Lung microvascular endothelial cell (primary cell): ENCODE results near the gene VARS1. TPM values are rescaled to one million over a fixed set of nuclear protein-coding genes. Genes with fewer than 3 reads are reported as not detected.
A peak's percentile ranks its signal among the peaks of the same experiment; 100 is the strongest.

Source experiments
- DNase-seq, 2 donors: peaks; one replicate each; pipeline versions ENCODE4 v3.0.0 to v3.0.0-alpha.2; 2010; ENCODE audit warnings: low read depth in 2 of 2
- total RNA-seq: library from RNA; depleted of rRNA; stranded (reverse); fragments of >200 nt; gene quantifications from 2 replicates; pipeline ENCODE4 v1.2.1, GENCODE V29; 2014

VARS1 gene
- total RNA-seq, 1 donor from 2014 or later = 36.3 TPM

- no peak for DNase-seq
These were observed 23.6 kb downstream of the VARS1 start for GRCh38 chr6:31771992-31772358.

DNA sequence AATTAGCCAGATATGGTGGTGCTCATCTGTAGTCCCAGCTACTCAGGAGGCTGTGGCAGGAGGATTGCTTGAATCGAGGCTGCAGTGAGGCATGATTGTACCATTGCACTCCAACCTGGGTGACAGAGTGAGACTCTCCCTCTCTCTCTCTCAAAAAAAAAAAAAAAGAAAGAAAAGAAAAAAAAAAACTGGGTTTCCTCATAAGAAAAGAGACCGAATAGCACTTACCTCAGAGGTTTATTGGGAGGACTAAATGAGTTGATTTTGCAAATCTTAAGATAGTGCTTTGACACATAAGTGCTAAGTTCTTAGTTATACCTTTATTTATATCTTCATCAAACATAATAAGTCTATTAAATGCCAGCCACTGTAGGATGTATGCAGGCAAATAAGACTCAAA is 24.7 kb downstream of the VARS1 start:
- no peak for DNase-seq

GRCh38 chr6:31769684-31770371 is 25.7 kb downstream of the VARS1 start:
- peak; percentile 59 to 73 for DNase-seq

DNA sequence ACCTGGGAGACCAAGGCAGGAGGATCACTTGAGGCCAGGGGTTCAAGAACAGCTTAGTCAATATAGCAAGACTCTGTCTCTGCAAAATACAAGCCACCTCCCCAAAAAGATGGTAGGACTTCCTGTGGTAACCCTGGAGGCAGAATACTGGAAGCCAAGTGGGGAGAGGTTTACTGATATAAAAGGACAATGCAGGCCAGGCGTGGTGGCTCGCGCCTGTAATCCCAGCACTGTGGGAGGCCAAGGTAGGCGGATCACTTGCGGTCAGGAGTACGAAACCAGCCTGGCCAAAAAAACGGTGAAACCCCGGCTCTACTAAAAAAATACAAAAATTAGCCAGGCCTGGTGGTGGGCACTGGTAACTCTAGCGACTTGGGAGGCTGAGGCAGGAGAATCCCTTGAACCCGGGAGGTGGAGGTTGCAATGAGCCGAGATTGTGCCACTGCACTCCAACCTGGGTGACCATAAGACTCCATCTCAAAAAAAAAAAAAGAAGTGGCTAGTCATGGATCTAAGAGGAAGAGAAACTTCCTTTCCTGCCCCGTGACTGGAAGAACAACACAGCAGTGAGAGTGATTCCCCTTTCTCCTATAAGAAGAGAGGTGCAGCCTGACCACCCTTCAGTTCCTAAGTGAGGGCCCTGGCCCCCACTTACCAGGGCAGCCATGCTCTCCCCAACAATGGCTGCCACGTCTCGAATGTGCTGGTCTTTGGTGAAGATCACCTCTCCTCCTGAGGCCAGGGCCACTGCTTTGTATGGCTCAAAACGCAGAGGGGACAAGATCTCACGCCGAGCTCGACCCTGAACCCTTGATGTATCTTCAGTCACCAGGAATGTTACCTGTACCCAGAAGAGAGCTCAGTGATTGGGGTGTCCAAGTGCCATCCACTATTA is 26.9 kb downstream of the VARS1 start:
- peak in 1 of 2 donors; percentile 45 for DNase-seq

GRCh38 chr6:31767096-31767645 is 28.4 kb downstream of the VARS1 start:
- DNase-seq = no peak

DNA sequence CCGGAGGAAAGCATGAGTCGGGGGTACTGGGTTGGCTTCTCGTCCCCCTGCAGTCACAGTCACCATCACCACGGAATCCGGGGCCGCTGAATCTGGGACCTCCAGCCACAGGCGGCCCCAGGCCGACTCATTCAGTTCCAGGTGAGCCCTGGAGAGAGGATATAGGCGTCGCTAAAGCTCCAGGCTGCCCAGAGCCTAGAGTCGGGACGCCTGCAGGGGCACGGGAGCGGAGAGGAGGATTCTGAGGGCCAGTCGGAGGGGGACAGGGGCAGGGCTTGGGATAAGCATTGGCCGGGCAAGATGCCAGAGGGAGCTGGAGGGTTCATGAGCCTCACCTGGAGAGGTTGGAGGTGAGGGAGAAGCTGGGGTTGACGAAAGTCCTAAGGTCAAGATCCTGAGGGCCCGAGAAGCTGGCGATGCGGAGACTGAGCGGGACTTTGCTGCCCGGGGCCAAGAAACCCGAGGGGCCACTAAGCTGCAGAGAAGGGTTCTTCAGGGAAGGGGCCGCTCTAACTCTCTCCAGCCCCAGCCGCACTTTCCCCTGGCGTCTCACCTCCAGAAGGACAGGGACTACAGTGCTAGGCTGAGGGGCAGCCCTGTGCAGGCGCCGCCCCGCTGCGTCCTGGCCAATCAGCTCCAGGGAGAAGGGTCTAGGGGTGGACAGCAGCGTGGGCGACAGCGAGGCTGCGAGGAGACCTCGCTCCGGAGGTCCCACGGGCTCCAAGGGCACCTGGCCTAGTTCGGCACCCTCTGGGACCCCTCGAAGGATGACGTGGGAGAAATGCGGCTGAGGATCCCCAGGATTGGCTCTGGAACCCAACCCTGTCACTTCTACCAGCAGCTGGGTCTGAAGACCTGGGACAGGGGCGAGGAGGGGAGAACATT is 29.4 kb downstream of the VARS1 start:
- DNase-seq = peak; percentile 20 to 61

GRCh38 chr6:31765559-31765909 is 30.0 kb downstream of the VARS1 start:
- no peak for DNase-seq

GRCh38 chr6:31764198-31764597 is 31.4 kb downstream of the VARS1 start:
- no peak for DNase-seq

DNA sequence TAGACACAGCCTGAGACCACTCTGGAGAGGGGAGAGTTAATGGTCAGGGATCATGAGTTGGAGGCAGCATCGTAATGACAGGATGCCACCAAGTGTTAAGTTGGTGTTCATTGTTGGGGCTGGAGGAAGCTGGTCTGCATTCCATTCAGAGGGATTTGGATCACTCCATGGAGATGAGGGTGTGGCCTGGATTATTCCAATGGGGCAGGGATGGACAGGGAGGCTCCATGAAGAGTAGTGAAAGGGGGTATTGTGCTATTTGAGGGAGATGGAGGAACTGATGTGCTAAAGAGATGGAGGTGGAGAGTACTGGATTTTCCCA is 32.0 kb downstream of the VARS1 start:
- DNase-seq = peak; percentile 73 to 93

DNA sequence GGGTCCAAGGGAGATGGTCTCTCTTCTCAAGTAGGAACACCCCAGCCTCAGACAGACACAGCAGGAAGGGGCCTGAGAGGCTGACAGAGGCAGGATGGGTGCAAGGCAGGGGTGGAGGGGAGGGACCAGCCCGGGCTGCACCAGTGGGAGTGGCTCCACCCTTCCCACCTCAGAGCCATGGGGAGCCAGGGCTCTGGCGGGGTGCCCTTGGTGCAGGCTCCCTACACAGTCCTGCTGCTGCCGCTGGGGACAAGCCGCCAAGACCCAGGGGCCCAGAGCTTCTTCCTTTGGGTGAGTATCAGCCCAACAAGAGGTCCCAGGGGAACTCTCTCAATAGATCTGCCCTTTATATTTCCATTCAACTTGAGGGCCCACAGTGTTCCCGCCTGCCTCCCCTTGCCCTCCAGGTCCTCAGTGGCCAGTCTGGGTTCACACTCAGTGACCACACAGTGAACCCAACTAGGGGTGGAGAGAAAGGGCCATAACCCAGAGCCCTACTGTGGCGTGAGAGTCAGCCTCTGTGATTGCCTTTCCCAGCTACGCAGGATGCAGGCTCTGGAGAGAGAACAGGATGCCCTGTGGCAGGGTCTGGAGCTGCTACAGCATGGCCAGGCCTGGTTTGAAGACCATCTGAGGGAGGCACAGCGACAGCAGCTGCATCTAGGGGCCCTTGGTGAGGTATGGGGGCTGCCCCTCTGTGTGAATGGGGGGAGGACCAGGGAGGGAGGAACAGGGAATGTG is 32.5 kb downstream of the VARS1 start:
- DNase-seq = peak in 1 of 2 donors; percentile 14

GRCh38 chr6:31762356-31762755 is 33.2 kb downstream of the VARS1 start, which contains the start of gene SAPCD1:
Gene SAPCD1 (plus strand): TSS chr6:31762656. CDS start chr6:31763055, 399 bp downstream.
- no peak for DNase-seq

GRCh38 chr6:31761343-31761742 is 34.2 kb downstream of the VARS1 start:
- no peak for DNase-seq

DNA sequence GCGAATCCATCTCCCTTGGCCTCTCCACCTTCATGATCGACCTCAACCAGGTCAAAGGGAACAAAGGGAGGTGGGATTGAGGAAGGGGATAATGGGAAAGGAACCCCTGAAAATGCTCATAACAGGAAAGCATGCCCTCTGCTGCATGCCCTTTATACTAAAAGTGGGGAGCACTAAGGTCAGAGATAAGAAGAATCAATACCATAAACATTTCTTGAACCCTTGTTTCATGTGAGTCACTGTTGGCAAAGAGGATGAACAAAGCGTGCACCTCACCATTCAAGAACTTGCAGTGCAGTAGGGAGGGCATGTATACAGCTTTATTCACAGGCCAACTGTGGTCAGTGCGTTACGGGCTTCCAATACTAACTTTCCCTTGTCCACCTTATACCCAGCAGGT is 34.8 kb downstream of the VARS1 start:
- DNase-seq = no peak

DNA sequence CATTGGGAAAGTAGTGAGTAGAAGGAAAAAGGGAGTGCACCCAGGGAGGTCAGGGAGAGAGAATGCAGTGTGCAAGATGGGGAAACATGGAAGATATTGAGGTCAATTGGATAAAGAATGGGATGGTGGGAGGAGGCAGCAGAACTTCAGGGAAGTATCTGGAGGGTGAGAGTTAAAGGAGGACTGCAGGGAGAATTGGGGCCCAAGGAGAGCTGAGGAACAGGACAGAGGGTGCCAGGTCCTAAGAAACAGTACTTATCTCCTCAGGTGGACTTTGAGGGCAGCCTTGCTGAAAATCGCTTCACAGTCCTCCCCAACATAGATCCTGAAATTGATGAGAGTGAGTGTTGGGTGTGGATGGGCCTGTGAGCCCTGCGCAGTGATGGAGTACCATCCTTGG is 37.3 kb downstream of the VARS1 start:
- no peak for DNase-seq

DNA sequence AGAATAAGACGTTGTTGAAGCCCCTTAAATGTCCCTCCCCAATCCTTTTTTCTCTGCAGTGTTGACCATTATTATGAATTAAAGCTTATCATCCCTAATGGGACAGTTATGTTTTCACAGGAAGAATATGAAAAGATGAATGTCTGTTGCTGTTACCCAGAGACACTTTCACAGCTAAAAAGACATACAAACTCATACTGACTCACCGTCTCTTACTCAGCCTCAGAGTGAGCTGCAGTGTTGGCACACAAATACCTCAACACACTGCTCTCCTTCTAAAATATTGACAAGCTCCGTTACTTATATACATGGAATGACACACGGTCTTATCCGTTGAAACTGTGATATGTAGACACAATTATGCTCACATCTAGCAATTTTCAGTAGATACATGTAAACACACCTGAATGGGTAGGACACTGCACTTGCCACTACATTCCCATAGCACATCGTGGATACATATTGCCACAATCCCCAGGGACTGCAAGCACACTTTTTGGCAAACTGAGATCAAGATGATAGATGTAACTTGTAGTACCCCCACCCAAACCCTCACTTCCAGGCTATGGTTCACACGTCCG is 42.7 kb downstream of the VARS1 start:
- DNase-seq = peak in 1 of 2 donors; percentile 68

DNA sequence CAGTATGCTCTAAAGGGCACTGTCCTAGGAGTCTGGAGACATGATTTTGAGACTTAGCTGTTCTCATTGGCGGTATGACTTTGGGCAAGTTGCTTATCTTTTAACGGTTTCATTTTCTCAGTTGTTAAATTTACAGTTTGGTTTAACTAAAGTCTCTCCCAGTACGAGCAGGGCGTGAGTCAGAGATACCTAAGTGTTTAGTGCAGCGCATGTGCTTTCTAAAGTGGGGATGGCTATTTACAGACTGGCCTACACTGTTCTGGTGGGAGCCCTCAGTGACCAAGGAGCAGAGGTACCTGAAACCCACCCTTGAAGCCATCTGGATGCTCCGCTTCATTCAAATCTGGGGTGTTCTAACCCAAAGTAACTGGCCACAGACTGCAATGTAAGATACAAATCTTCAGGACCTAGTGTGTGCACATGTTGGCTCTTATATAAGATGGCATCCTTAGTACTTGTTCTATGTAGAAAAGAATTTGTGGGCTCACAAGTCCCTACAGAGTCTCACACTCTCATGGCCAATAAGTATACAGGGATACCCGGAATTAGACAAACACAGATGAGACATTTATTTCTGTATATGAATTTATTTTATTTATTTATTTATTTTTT is 45.0 kb downstream of the VARS1 start:
- no peak for DNase-seq

DNA sequence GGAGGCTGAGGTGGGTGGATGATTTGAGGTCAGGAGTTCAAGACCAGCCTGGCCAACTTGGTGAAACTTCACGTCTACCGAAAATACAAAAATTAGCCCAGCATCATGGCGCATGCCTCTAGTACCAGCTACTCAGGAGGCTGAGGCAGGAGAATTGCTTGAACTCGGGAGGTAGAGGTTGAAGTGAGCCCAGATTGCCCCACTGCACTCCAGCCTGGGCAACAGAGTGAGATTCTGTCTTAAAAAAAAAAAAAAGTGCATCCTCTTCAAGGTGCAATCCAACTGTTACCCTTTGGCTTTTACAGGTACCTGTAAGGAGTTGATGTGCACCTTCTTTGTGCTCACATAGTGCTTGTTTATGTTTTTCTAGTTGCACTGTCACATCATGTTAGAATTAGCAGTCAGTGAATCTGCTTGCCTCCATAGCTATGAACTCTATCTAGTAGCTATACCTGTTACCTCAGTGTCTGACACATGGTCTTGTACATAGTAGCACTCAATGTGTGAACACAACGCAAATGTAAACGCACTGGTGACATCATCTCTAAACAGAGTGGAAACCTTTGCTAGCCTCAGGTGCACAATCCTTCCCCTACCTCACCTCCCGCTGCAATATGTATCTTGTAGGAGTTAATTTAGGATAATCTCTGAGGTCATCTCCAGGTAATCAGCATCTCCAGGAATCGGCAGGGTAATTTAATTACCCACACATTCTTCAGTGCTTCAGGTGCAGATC is 46.1 kb downstream of the VARS1 start:
- DNase-seq = no peak
